Activated T-cell treated with anti-CD3 and anti-CD28 coated beads for 1 hour (primary cell): ENCODE measurements around the gene NRAS.
"Not testable (repeated sequence)": the region's sequence is repeated elsewhere in the genome, so short reads cannot be mapped to it uniquely, and the experiment has no call there.

ENCODE experiments used
- DNase-seq: peaks from one replicate; pipeline ENCODE4 v3.0.0-alpha.2; 2020; ENCODE audit warnings: low read depth

Gene NRAS

GRCh38 chr1:114716304-114717170 is at the start of gene NRAS:
Gene NRAS, minus strand, starts transcription at chr1:114716771. Its CDS starts 611 bp downstream, at chr1:114716160.
- peak; percentile 95 for DNase-seq

DNA sequence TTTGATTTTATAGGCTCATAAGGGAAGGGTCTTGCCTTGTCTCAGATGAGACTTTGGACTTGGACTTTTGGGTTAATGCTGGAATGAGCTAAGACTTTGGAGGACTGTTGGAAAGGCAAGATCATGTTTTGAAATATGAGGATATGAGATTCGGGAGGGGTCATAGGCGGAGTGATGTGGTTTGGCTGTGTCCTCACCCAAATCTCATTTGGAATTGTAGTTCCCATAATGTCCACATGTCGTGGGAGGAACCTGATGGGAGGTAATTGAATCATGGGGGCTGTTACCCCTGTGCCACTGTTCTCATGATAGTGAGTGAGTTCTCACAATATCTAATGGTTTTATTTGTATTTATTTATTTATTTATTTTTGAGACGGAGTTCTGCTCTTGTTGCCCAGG is 48.1 kb upstream of the NRAS start:
- no peak for DNase-seq

DNA sequence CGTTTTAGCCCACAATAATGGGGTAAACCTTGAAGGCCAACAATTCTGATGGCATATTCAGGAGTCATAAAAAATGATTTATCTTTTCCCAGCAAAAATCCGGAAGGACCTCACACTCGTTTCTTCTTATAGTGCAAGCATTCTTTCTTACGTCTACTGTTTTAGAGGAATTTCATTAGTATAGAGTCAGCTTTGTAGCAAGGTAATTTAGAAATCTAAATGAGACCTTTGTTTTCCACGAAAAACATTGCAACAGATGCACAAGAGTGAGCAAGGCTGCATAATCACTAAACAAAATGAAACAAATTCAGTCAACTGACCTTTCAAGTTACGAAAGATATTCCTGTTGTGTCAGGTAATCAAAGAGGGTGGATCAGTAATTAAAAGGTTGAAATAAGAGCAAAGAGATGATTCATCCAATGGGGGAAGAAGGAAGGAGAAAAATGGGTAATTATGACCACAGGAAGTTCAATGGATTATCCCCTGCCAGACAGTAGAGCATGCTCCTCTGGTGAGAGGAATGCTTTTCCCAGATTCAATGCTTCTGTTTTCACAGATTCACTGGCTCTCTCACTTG is 41.8 kb upstream of the NRAS start:
- DNase-seq, result no peak

GRCh38 chr1:114757455-114758255 is 41.1 kb upstream of the NRAS start, which contains the start of gene CSDE1:
Gene CSDE1, minus strand, starts transcription at chr1:114757984. Its CDS starts 18,094 bp downstream, at chr1:114739890.
- DNase-seq, result peak; percentile 94

DNA sequence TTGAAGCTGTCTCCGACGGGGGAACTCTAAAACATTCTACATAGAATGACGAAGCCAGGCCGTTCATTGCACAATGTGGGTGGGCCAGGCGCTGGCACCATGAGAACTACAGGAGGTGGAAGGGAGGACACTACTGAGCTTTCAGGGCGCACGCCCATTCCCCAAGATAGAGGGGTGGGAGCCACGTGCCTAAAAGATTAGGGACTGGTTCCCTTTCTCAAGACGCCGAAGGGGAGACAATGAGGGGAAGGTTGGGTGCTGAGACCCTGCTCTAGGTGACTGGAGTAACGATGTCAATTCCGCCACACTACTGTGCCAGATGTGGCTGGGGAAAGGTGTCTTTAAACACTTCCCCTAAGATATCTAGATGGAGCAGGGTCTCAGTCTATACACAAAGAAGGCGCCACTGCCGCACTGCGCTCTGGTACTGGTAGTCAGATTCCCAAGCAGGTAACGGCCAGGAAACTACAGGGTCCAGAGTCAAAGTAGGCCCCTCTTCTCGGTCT is 40.4 kb upstream of the NRAS start:
- DNase-seq, result no peak

DNA sequence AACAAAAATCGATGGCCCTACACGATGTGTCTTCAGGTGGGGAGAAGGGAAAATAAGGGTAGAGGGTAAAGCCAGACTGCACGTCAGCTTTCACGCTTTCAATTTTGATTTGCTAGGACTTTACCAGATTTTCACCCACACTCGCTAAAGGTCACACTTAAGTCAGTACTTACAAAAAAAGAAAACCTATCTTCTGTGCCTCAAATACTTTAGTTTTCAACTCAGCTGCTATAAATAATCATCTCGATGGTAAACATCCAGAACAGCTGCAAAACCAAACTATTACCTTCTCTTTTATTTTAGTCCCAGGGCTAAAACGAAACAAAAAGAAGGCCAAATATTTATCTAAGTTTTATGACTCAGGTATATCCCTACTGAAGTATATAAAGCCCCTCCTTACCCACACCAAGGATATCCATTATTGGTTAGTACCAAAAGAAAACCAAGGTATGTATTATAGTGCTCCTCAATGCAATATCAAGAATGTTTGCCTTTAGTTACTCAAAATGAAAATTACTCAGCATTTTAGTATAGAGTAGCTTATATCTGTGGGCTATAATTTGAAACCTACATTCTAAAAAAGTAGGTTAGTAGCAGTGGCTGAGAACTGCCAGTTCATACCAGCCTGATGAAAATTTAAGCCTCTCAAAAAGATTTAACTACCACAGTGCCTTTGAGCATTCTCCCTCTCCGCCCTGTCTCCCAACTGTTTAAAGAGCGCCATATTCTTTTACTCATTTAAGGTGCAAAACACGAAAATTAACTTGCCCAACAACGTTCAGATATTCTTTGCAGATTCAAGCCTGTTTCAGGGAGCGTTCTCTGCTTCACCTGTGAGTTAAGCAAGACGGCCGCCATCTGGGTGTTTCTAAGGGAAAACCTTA is 39.7 kb upstream of the NRAS start:
- DNase-seq, result no peak

GRCh38 chr1:114755006-114755931 is 38.7 kb upstream of the NRAS start:
- no peak for DNase-seq

GRCh38 chr1:114753702-114754101 is 37.1 kb upstream of the NRAS start:
- not testable (repeated sequence) for DNase-seq

GRCh38 chr1:114753143-114753542 is 36.6 kb upstream of the NRAS start:
- DNase-seq, result no peak

DNA sequence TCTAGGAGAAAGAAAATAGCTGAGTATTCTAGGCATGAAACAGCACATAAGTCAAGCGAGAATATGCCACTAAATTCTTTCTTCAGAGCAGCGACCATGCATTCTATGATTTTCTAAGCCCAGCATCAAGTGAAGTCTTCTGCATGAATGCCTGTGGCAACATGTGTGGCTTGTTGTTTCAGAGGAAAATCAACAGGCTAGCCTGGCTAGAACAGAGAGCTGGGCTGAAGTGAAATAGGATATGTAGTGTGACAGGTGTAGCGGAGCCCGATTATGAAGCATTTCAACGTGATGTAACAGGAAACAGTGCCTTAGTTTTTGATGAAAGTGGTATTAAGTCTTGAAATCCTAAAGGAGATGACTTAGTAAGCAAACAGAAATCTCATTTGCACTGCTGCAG is 34.2 kb upstream of the NRAS start:
- DNase-seq, result no peak

- DNase-seq, result no peak
Measured at GRCh38 chr1:114749835-114750234, 33.3 kb upstream of the NRAS start.

GRCh38 chr1:114746450-114747121 is 30.0 kb upstream of the NRAS start:
- no peak for DNase-seq

DNA sequence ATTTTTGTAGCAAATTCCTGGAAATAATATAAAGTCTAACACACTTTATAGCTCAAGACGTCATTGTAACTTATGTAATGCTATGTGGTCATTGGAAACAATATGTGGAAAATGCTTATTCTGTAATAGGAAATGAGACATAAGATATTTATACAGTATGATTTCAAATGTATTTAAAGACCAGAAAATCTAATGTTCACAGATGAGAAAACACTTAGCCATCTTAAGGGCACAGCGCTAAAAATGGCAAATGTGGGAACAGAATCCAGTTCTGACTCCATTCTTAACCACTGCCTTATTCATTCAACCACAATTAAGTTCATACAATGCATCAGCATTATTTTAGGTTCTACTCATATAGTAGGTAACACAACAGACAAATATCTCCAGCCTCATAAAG is 28.7 kb upstream of the NRAS start:
- no peak for DNase-seq

DNA sequence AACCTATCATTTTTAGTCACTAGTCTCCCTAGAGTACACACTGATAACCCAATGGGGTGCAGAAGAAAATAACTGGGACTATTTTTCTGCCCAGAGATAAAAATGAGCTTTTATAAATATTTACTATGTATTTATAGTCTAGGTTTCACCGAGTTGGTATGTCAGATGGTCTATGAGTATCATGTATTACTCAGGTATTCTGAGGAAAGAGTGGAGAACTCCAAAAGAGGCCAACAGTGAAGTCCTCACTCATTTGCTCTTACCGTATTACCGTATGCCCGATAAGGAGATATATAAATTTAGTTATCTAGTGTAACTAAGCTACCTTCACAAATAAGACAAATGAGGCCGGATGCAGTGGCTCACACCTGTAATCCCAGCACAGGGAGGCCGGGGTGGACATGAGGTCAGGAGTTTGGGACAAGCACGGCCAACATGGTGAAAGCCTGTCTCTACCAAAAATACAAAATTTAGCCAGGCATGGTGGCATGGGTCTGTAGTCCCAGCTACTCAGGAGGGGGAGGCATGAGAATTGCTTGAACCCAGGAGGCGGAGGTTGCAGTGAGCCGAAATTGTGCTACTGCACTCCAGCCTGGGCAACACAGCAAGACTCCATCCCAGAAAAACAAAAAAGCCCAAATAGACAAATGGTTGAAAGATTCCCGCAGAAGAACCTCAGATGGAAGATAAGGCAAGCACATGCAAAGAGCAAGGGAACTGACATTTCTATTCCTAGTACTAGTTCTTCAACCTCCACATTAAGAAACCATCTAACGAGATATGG is 25.6 kb upstream of the NRAS start:
- no peak for DNase-seq

DNA sequence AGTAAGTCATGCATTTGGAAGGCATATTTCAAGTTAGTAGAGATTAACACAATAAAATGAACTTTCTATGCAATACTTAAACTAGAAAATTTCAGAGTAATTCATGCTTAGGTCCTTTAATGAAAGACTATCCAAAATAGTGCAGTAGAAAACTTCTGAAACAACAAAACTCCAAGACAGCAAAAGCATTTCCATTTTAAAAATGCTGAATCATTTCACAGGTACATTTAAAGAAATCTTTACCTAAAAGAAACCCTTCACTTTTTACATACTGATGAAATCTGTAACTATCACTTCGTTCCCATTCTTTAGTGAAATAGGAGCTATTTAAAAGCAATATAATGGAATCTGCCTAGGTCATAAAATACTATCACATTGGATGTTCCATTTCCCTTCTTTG is 23.8 kb upstream of the NRAS start:
- no peak for DNase-seq

DNA sequence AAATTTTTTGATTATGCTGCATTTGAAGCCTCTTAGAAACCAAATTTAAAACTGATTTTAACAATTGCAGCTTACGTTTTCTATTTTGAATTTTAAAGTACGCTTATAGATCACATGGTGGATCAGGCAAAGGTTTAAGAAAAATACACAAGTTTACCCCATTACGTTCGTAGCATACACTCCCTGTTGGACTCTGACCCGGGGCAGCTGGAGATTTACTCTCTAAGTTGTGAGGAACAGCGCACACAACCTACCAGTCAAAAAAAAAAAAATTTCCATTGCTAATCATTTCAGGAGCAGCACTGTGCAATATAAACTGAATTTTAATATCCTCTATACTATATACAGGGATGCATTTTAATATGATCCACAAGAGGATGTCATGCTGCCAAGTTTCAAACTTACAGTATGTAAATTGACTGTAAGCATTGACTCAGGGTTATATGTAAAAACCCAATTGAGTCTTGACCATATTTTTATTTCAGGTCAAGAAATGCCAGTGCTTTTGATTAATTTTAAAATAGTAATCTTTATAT is 20.8 kb upstream of the NRAS start:
- DNase-seq, result no peak

GRCh38 chr1:114735479-114735878 is 18.9 kb upstream of the NRAS start:
- DNase-seq, result no peak

- DNase-seq, result no peak
Measured at GRCh38 chr1:114729782-114730181, 13.2 kb upstream of the NRAS start.

DNA sequence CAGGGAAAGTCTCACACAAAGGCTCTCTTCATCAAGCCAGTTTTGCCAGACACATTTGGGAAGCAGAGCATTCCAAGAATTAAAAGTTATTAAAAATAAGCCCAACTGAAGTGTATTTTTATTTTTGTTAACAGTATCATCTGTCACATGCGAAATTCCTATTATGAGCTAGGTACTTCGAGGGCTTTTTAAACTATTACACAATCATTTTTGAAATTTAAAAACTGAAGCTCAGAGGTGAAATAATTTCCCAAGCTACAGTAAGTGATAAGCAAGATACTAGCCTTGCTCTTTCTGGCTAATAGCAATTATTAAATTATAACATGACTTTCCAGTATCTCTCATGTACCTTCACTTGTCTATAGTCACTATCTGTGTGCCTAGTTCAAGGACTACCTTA is 12.0 kb upstream of the NRAS start:
- DNase-seq, result no peak
